Spinal cord (tissue), 10 donors: ENCODE measurements around the gene TUBGCP5. TPM values are rescaled to one million over a fixed set of nuclear protein-coding genes. Genes with fewer than 3 reads are reported as not detected.

Experiments used
- DNase-seq, 6 donors: peaks; one replicate each; pipeline versions ENCODE4 v3.0.0 to v3.0.0-alpha.2; 2013 to 2015; ENCODE audit warnings: low spot score in 6 of 6, low read depth in 4 of 6
- H3K27ac ChIP-seq: one replicate; pipeline ENCODE4 v1.5.1; 2013; ENCODE audit warnings: low read depth, low read length, control low read depth
- H3K27me3 ChIP-seq: one replicate; pipeline ENCODE4 v1.6.1; 2013; ENCODE audit warnings: low read length; ENCODE audit not compliant: control insufficient read depth, insufficient read depth
- H3K36me3 ChIP-seq: one replicate; pipeline ENCODE4 v1.6.1; 2013; ENCODE audit warnings: low read length; ENCODE audit not compliant: control insufficient read depth, insufficient read depth
- H3K4me1 ChIP-seq: one replicate; pipeline ENCODE4 v1.6.1; 2013; ENCODE audit warnings: low read length; ENCODE audit not compliant: control insufficient read depth, insufficient read depth
- H3K4me3 ChIP-seq: one replicate; pipeline ENCODE4 v1.5.1; 2013; ENCODE audit warnings: low read depth, low read length, control low read depth
- H3K9me3 ChIP-seq: one replicate; pipeline ENCODE4 v1.6.1; 2013; ENCODE audit warnings: low read length; ENCODE audit not compliant: control insufficient read depth, insufficient read depth
- WGBS: methylation state at CpG from one replicate; pipeline ENCODE4 v1.1.5; 2013; ENCODE audit warnings: missing lambda C conversion rate; ENCODE audit not compliant: insufficient coverage; 5-methylcytosine and 5-hydroxymethylcytosine counted together
- polyA plus RNA-seq, 2 donors: library from polyadenylated mRNA; unstranded; fragments of 120-200 nt; gene quantifications; one replicate each; pipeline ENCODE4 v1.2.1, GENCODE V29; 2013; ENCODE audit not compliant: insufficient read length in 2 of 2
- total RNA-seq, 2 donors: library from RNA; depleted of rRNA in 1 of 2; stranded (reverse); fragments of 120-200 nt in 1 of 2; fragments of >200 nt in 1 of 2; gene quantifications; one replicate each; pipeline versions ENCODE4 v1.2.3 to v1.2.4, GENCODE V29; 2013 to 2014
- donor health status: healthy.

TUBGCP5 gene
- total and polyA plus RNA-seq, 4 donors, result 18.6 to 37.4 (median 29.7) TPM

- DNase-seq, result no peak
- no peaks in the 10 kb centered on the region for H3K27me3 ChIP-seq
- H3K4me3 ChIP-seq, result no peak overlapping the region
- WGBS, result 89% methylated on average over 13 of the region's 20 CpGs
- no peak overlapping the region for H3K27ac ChIP-seq
- H3K9me3 ChIP-seq, result peaks cover 2% of the 10 kb centered on the region
- H3K36me3 ChIP-seq, result no peaks in the 10 kb centered on the region
- H3K4me1 ChIP-seq, result peaks cover 3% of the 10 kb centered on the region
These were observed 30.3 kb upstream of the TUBGCP5 start for GRCh38 chr15:23069496-23070166.

- H3K36me3 ChIP-seq, result no peaks in the 10 kb centered on the region
- WGBS, result 89% methylated on average over 7 of the region's 15 CpGs
- H3K27ac ChIP-seq, result no peak overlapping the region
- DNase-seq, result no peak
- no peaks in the 10 kb centered on the region for H3K27me3 ChIP-seq
- no peaks in the 10 kb centered on the region for H3K4me1 ChIP-seq
- peaks cover 2% of the 10 kb centered on the region for H3K9me3 ChIP-seq
- H3K4me3 ChIP-seq, result no peak overlapping the region
These were observed 28.0 kb upstream of the TUBGCP5 start for GRCh38 chr15:23067416-23067815.

GRCh38 chr15:23065836-23066235 is 26.5 kb upstream of the TUBGCP5 start:
- Histone ChIP-seq H3K9me3 (peaks cover 2% of the 10 kb centered on the region), H3K4me1 (no peaks in the 10 kb centered on the region), H3K36me3 (no peaks in the 10 kb centered on the region), H3K27me3 (no peaks in the 10 kb centered on the region), H3K27ac (no peak overlapping the region), H3K4me3 (no peak overlapping the region)
- 96% methylated on average over 23 of the region's 23 CpGs for WGBS
- DNase-seq, result no peak

- Histone ChIP-seq H3K36me3 (no peaks in the 10 kb centered on the region), H3K9me3 (peaks cover 2% of the 10 kb centered on the region), H3K4me1 (no peaks in the 10 kb centered on the region), H3K27me3 (no peaks in the 10 kb centered on the region), H3K4me3 (no peak overlapping the region), H3K27ac (no peak overlapping the region)
- 81% methylated on average over 5 of the region's 5 CpGs for WGBS
- no peak for DNase-seq
These were observed 24.8 kb upstream of the TUBGCP5 start for GRCh38 chr15:23064156-23064555.

- no peak for DNase-seq
- Histone ChIP-seq H3K4me1 (no peaks in the 10 kb centered on the region), H3K27me3 (no peaks in the 10 kb centered on the region), H3K36me3 (no peaks in the 10 kb centered on the region), H3K9me3 (no peaks in the 10 kb centered on the region), H3K27ac (no peak overlapping the region), H3K4me3 (no peak overlapping the region)
These were observed 18.3 kb upstream of the TUBGCP5 start for GRCh38 chr15:23057707-23058106.

- H3K36me3 ChIP-seq, result no peaks in the 10 kb centered on the region
- no peaks in the 10 kb centered on the region for H3K4me1 ChIP-seq
- WGBS, result 79% methylated on average over 2 of the region's 5 CpGs
These were observed 15.9 kb upstream of the TUBGCP5 start for GRCh38 chr15:23055316-23055715.

GRCh38 chr15:23052522-23052921 is 13.2 kb upstream of the TUBGCP5 start:
- WGBS, result no CpG with 5 or more reads among the region's 2 CpGs
- no peak overlapping the region for H3K27ac ChIP-seq
- H3K27me3 ChIP-seq, result no peaks in the 10 kb centered on the region
- H3K4me3 ChIP-seq, result no peak overlapping the region
- H3K9me3 ChIP-seq, result no peaks in the 10 kb centered on the region
- H3K36me3 ChIP-seq, result no peaks in the 10 kb centered on the region
- DNase-seq, result no peak
- no peaks in the 10 kb centered on the region for H3K4me1 ChIP-seq

More at GRCh38 chr15:23055316-23055715, 15.9 kb upstream of the TUBGCP5 start:
- Histone ChIP-seq H3K9me3 (no peaks in the 10 kb centered on the region), H3K27ac (no peak overlapping the region), H3K4me3 (no peak overlapping the region), H3K27me3 (no peaks in the 10 kb centered on the region)
- DNase-seq, result no peak

- no CpG with 5 or more reads among the region's 1 CpG for WGBS
These were observed 11.3 kb upstream of the TUBGCP5 start for GRCh38 chr15:23050708-23051107.

GRCh38 chr15:23049984-23050628 is 10.7 kb upstream of the TUBGCP5 start:
- no peaks in the 10 kb centered on the region for H3K27me3 ChIP-seq
- H3K4me3 ChIP-seq, result no peak overlapping the region
- no peak overlapping the region for H3K27ac ChIP-seq
- no peaks in the 10 kb centered on the region for H3K4me1 ChIP-seq
- 97% methylated on average over 11 of the region's 16 CpGs for WGBS
- H3K9me3 ChIP-seq, result no peaks in the 10 kb centered on the region
- DNase-seq, result no peak
- H3K36me3 ChIP-seq, result no peaks in the 10 kb centered on the region

More at GRCh38 chr15:23050708-23051107, 11.3 kb upstream of the TUBGCP5 start:
- H3K4me3 ChIP-seq, result no peak overlapping the region
- H3K27ac ChIP-seq, result no peak overlapping the region
- H3K36me3 ChIP-seq, result no peaks in the 10 kb centered on the region
- no peaks in the 10 kb centered on the region for H3K9me3 ChIP-seq
- no peaks in the 10 kb centered on the region for H3K4me1 ChIP-seq
- DNase-seq, result no peak
- no peaks in the 10 kb centered on the region for H3K27me3 ChIP-seq
